ENCODE data around the gene RP2.

RP2 gene

DNA sequence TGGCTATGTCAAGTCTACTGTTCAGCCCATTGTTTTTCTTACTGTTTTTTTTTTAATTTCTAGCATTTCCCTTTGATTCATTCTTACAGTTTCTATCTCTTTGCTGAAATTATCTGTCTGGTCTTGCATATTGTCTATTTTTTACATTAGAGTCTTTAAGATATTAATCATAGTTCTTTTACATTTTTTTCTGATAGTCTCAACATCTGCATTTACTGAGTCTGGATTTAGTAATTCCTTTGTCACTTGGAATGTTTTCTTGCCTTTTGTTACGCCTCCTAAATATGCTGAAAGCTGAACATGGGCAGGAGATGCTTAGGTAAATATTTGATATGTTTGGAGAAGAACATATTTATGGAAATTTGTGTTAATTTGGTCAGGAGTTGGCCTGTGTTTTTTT lies 85.8 kb downstream of the RP2 start:
- H3K9ac ChIP-seq (ENCODE audit: low read length) = no peak overlapping the region
- H3K27ac ChIP-seq (ENCODE audit: low read depth, low read length) = no peak overlapping the region
- H3K36me3 ChIP-seq (ENCODE audit: insufficient read depth, low read length) = no peaks in the 10 kb centered on the region
- no peaks in the 10 kb centered on the region for H3K9me3 ChIP-seq (ENCODE audit: low read length)
- H3K27me3 ChIP-seq (ENCODE audit: control insufficient read depth in 1 of 2, insufficient read depth in 2 of 2, low read length in 2 of 2) = no peaks in the 10 kb centered on the region
- no peaks in the 10 kb centered on the region for H3K4me1 ChIP-seq (ENCODE audit: insufficient read depth, low read length)
- H3K4me3 ChIP-seq (ENCODE audit: low read depth in 1 of 2, low read length in 2 of 2) = no peak overlapping the region

DNA sequence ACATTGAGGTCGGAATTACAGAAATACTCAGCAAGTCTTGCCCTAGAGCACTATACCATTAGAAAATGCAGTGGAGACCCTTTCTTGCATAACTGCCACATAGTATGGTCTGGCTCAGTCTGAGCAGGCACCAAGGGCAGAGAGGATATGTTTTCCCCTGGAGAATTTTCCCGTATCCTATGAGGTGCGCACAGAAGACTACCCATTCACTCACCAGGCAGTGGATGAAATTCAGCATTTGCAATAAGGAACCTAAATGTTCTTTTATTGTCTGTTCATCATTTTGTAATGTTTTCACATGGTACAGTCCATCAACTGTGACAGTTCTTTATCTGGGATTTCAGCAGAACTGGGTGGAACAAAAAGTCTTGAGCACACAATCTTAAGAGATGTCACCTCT lies 90.9 kb downstream of the RP2 start:
- Histone ChIP-seq H3K4me3 (ENCODE audit: low read depth in 1 of 2, low read length in 2 of 2) (no peak overlapping the region), H3K4me1 (ENCODE audit: insufficient read depth, low read length) (no peaks in the 10 kb centered on the region), H3K27ac (ENCODE audit: low read depth, low read length) (no peak overlapping the region), H3K36me3 (ENCODE audit: insufficient read depth, low read length) (no peaks in the 10 kb centered on the region), H3K9ac (ENCODE audit: low read length) (no peak overlapping the region), H3K27me3 (ENCODE audit: control insufficient read depth in 1 of 2, insufficient read depth in 2 of 2, low read length in 2 of 2) (no peaks in the 10 kb centered on the region), H3K9me3 (ENCODE audit: low read length) (no peaks in the 10 kb centered on the region)

DNA sequence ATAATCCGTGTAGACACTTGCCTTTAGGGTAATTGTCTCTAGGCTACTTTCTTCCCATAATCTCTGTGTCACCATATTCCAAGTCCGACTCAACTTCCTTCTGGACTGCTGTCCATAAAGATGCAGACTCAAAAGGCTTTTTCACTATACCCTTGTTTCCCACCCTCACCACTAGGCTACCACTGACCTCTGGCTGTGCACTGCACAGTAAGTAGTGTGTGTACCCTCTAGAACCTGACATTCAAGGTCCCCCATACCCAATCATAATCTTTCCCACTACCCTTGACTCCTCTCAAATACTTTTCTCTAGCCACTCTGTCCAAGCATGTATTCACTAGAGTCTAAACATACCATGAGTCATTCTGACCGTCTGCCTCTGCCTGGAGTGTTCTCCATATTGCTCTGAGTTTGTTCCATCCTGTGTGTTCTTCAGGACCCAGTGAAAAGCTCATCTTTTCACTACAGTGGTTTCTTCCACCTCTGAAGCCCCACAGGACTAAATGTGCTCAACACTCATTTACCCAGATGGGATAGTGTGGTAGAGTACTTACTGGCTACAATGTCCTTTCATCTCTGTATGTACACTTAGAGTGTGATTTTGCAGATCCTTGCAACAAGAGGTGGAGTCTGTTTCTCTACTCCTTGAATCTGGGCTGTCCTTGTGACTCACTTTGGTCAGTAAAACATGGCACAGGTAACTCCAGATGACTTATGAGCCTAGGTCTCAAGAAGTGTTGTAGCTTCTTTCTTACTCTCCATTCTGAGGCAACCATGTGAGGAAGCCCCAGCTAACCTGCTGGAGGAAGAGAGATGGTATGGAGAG lies 92.8 kb downstream of the RP2 start:
- Histone ChIP-seq H3K27me3 (ENCODE audit: control insufficient read depth in 1 of 2, insufficient read depth in 2 of 2, low read length in 2 of 2) (no peaks in the 10 kb centered on the region), H3K4me3 (ENCODE audit: low read depth in 1 of 2, low read length in 2 of 2) (no peak overlapping the region), H3K9me3 (ENCODE audit: low read length) (no peaks in the 10 kb centered on the region), H3K4me1 (ENCODE audit: insufficient read depth, low read length) (no peaks in the 10 kb centered on the region), H3K36me3 (ENCODE audit: insufficient read depth, low read length) (no peaks in the 10 kb centered on the region), H3K9ac (ENCODE audit: low read length) (no peak overlapping the region), H3K27ac (ENCODE audit: low read depth, low read length) (no peak overlapping the region)

Data from muscle layer of colon (tissue), 2 donors.